Large intestine (tissue), 3 donors: ENCODE results near the gene MYOZ2. TPM values are rescaled to one million over a fixed set of nuclear protein-coding genes. Genes with fewer than 3 reads are reported as not detected.

Experiments
- DNase-seq, 2 donors: peaks; one replicate each; pipeline versions ENCODE4 v3.0.0 to v3.0.0-alpha.2; 2013
- H3K27ac ChIP-seq: one replicate; pipeline ENCODE4 v1.5.1; 2013; ENCODE audit warnings: low read length
- H3K27me3 ChIP-seq: 2 replicates; pipeline ENCODE4 v1.6.1; 2013; ENCODE audit warnings: low read length; ENCODE audit not compliant: control insufficient read depth, insufficient read depth
- H3K36me3 ChIP-seq: 2 replicates; pipeline ENCODE4 v1.6.1; 2013; ENCODE audit warnings: low read length; ENCODE audit not compliant: control insufficient read depth, insufficient read depth
- H3K4me1 ChIP-seq: one replicate; pipeline ENCODE4 v1.6.1; 2013; ENCODE audit warnings: low read length; ENCODE audit not compliant: control insufficient read depth, insufficient read depth
- H3K4me3 ChIP-seq: one replicate; pipeline ENCODE4 v1.5.1; 2013; ENCODE audit warnings: low read length
- H3K9me3 ChIP-seq: one replicate; pipeline ENCODE4 v1.6.1; 2013; ENCODE audit warnings: mild to moderate bottlenecking, low read depth, low read length, moderate library complexity; ENCODE audit not compliant: control insufficient read depth
- WGBS: methylation state at CpG from one replicate; pipeline ENCODE4 v1.1.5; 2013; ENCODE audit warnings: low lambda C conversion rate; ENCODE audit not compliant: insufficient coverage; 5-methylcytosine and 5-hydroxymethylcytosine counted together
- polyA plus RNA-seq: library from polyadenylated mRNA; unstranded; fragments of 120-200 nt; gene quantifications from one replicate; pipeline ENCODE4 v1.2.1, GENCODE V29; 2013

MYOZ2 gene
- polyA plus RNA-seq, 1 donor: 0.63 TPM

- no peaks in the 10 kb centered on the region for H3K9me3 ChIP-seq
- no CpG with 5 or more reads among the region's 55 CpGs for WGBS
- peak within 1 kb of the TSS; percentile 97 for H3K27ac ChIP-seq
- DNase-seq: peak; percentile 98 to 99
- no peaks in the 10 kb centered on the region for H3K36me3 ChIP-seq
- no peaks in the 10 kb centered on the region for H3K27me3 ChIP-seq
- peak within 1 kb of the TSS; percentile 81 for H3K4me3 ChIP-seq
- H3K4me1 ChIP-seq: no peaks in the 10 kb centered on the region
Measured at GRCh38 chr4:119212234-119212963, 76.8 kb downstream of the MYOZ2 start, which contains the start of gene USP53. USP53 (plus strand) TSS chr4:119212713; CDS start chr4:119239760, 27,047 bp downstream.

- Histone ChIP-seq H3K9me3 (no peaks in the 10 kb centered on the region), H3K27me3 (no peaks in the 10 kb centered on the region), H3K36me3 (peaks cover 5% of the 10 kb centered on the region), H3K27ac (peak overlapping the region; percentile 97), H3K4me3 (peak overlapping the region; percentile 81), H3K4me1 (no peaks in the 10 kb centered on the region)
- DNase-seq: peak; percentile 70 to 89
- no CpG with 5 or more reads among the region's 24 CpGs for WGBS
Measured at GRCh38 chr4:119212964-119213606, 77.5 kb downstream of the MYOZ2 start.

GRCh38 chr4:119218093-119218492 lies 82.5 kb downstream of the MYOZ2 start:
- H3K9me3 ChIP-seq: no peaks in the 10 kb centered on the region
- no peaks in the 10 kb centered on the region for H3K27me3 ChIP-seq
- 100% methylated on average over 1 of the region's 1 CpG for WGBS
- H3K4me3 ChIP-seq: no peak overlapping the region
- H3K27ac ChIP-seq: no peak overlapping the region
- no peaks in the 10 kb centered on the region for H3K4me1 ChIP-seq
- H3K36me3 ChIP-seq: peaks cover 13% of the 10 kb centered on the region
- no peak for DNase-seq

GRCh38 chr4:119221412-119221811 lies 85.8 kb downstream of the MYOZ2 start:
- WGBS: no CpG with 5 or more reads among the region's 4 CpGs
- no peak for DNase-seq
- Histone ChIP-seq H3K27me3 (no peaks in the 10 kb centered on the region), H3K9me3 (no peaks in the 10 kb centered on the region), H3K27ac (no peak overlapping the region), H3K4me1 (no peaks in the 10 kb centered on the region), H3K36me3 (peaks cover 13% of the 10 kb centered on the region), H3K4me3 (no peak overlapping the region)

GRCh38 chr4:119227690-119228089 lies 92.1 kb downstream of the MYOZ2 start:
- Histone ChIP-seq H3K27me3 (no peaks in the 10 kb centered on the region), H3K36me3 (peaks cover 4% of the 10 kb centered on the region), H3K27ac (no peak overlapping the region), H3K9me3 (no peaks in the 10 kb centered on the region), H3K4me1 (no peaks in the 10 kb centered on the region), H3K4me3 (no peak overlapping the region)
- DNase-seq: no peak

- Histone ChIP-seq H3K27me3 (no peaks in the 10 kb centered on the region), H3K9me3 (no peaks in the 10 kb centered on the region), H3K36me3 (peaks cover 4% of the 10 kb centered on the region), H3K4me1 (no peaks in the 10 kb centered on the region), H3K4me3 (no peak overlapping the region), H3K27ac (no peak overlapping the region)
- 83% methylated on average over 1 of the region's 3 CpGs for WGBS
- no peak for DNase-seq
Measured at GRCh38 chr4:119228406-119228805, 92.8 kb downstream of the MYOZ2 start.

GRCh38 chr4:119229908-119230687 lies 94.5 kb downstream of the MYOZ2 start:
- peaks cover 7% of the 10 kb centered on the region for H3K36me3 ChIP-seq
- no peaks in the 10 kb centered on the region for H3K4me1 ChIP-seq
- no peak overlapping the region for H3K4me3 ChIP-seq
- 100% methylated on average over 1 of the region's 4 CpGs for WGBS
- H3K27ac ChIP-seq: no peak overlapping the region
- DNase-seq: no peak
- H3K27me3 ChIP-seq: no peaks in the 10 kb centered on the region
- no peaks in the 10 kb centered on the region for H3K9me3 ChIP-seq

- Histone ChIP-seq H3K27ac (no peak overlapping the region), H3K36me3 (peaks cover 7% of the 10 kb centered on the region), H3K27me3 (no peaks in the 10 kb centered on the region), H3K4me3 (no peak overlapping the region), H3K9me3 (no peaks in the 10 kb centered on the region), H3K4me1 (no peaks in the 10 kb centered on the region)
- WGBS: 60% methylated on average over 2 of the region's 3 CpGs
- DNase-seq: no peak
Measured at GRCh38 chr4:119231491-119231890, 95.9 kb downstream of the MYOZ2 start.

GRCh38 chr4:119232286-119232685 lies 96.7 kb downstream of the MYOZ2 start:
- no peak for DNase-seq
- Histone ChIP-seq H3K4me1 (no peaks in the 10 kb centered on the region), H3K4me3 (no peak overlapping the region), H3K27me3 (no peaks in the 10 kb centered on the region), H3K27ac (no peak overlapping the region), H3K9me3 (no peaks in the 10 kb centered on the region), H3K36me3 (peaks cover 7% of the 10 kb centered on the region)
- 100% methylated on average over 1 of the region's 1 CpG for WGBS

GRCh38 chr4:119233191-119233590 lies 97.6 kb downstream of the MYOZ2 start:
- no peak overlapping the region for H3K27ac ChIP-seq
- H3K36me3 ChIP-seq: peaks cover 7% of the 10 kb centered on the region
- no peaks in the 10 kb centered on the region for H3K27me3 ChIP-seq
- no peaks in the 10 kb centered on the region for H3K4me1 ChIP-seq
- no peak overlapping the region for H3K4me3 ChIP-seq
- H3K9me3 ChIP-seq: no peaks in the 10 kb centered on the region
- DNase-seq: no peak
